ENCODE data around the gene CD84.
"Not testable (repeated sequence)": the region's sequence is repeated elsewhere in the genome, so short reads cannot be mapped to it uniquely, and the experiment has no call there.

CD84 gene

GRCh38 chr1:160504651-160505050, 74.6 kb downstream of the CD84 start:
- Histone ChIP-seq H3K27ac (ENCODE audit: low read length) (no peak overlapping the region), H3K4me3 (ENCODE audit: low read length) (no peak overlapping the region), H3K4me1 (ENCODE audit: control insufficient read depth, insufficient read depth, low read length) (no peaks in the 10 kb centered on the region), H3K9me3 (ENCODE audit: control insufficient read depth, insufficient read depth, low read length) (no peaks in the 10 kb centered on the region), H3K36me3 (ENCODE audit: control insufficient read depth, insufficient read depth, low read length) (no peaks in the 10 kb centered on the region), H3K27me3 (ENCODE audit: control insufficient read depth, insufficient read depth, low read length) (no peaks in the 10 kb centered on the region)
- DNase-seq (ENCODE audit: low read depth, low spot score) = no peak
- no CpG with 5 or more reads among the region's 2 CpGs for WGBS (ENCODE audit: insufficient coverage, insufficient read length)

GRCh38 chr1:160503087-160503486, 76.2 kb downstream of the CD84 start:
- H3K4me1 ChIP-seq (ENCODE audit: control insufficient read depth, insufficient read depth, low read length) = no peaks in the 10 kb centered on the region
- no peak for DNase-seq (ENCODE audit: low read depth, low spot score)
- no peaks in the 10 kb centered on the region for H3K9me3 ChIP-seq (ENCODE audit: control insufficient read depth, insufficient read depth, low read length)
- no peak overlapping the region for H3K4me3 ChIP-seq (ENCODE audit: low read length)
- no peak overlapping the region for H3K27ac ChIP-seq (ENCODE audit: low read length)
- WGBS (ENCODE audit: insufficient coverage, insufficient read length) = 100% methylated on average over 1 of the region's 6 CpGs
- no peaks in the 10 kb centered on the region for H3K27me3 ChIP-seq (ENCODE audit: control insufficient read depth, insufficient read depth, low read length)
- no peaks in the 10 kb centered on the region for H3K36me3 ChIP-seq (ENCODE audit: control insufficient read depth, insufficient read depth, low read length)

GRCh38 chr1:160500321-160500990, 78.8 kb downstream of the CD84 start:
- Histone ChIP-seq H3K36me3 (ENCODE audit: control insufficient read depth, insufficient read depth, low read length) (no peaks in the 10 kb centered on the region), H3K9me3 (ENCODE audit: control insufficient read depth, insufficient read depth, low read length) (no peaks in the 10 kb centered on the region), H3K4me3 (ENCODE audit: low read length) (no peak overlapping the region), H3K27me3 (ENCODE audit: control insufficient read depth, insufficient read depth, low read length) (no peaks in the 10 kb centered on the region), H3K4me1 (ENCODE audit: control insufficient read depth, insufficient read depth, low read length) (no peaks in the 10 kb centered on the region), H3K27ac (ENCODE audit: low read length) (no peak overlapping the region)
- WGBS (ENCODE audit: insufficient coverage, insufficient read length) = no CpG with 5 or more reads among the region's 1 CpG
- DNase-seq (ENCODE audit: low read depth, low spot score) = no peak

- DNase-seq (ENCODE audit: low read depth, low spot score) = no peak
- no CpG with 5 or more reads among the region's 1 CpG for WGBS (ENCODE audit: insufficient coverage, insufficient read length)
- Histone ChIP-seq H3K4me1 (ENCODE audit: control insufficient read depth, insufficient read depth, low read length) (no peaks in the 10 kb centered on the region), H3K9me3 (ENCODE audit: control insufficient read depth, insufficient read depth, low read length) (no peaks in the 10 kb centered on the region), H3K4me3 (ENCODE audit: low read length) (no peak overlapping the region), H3K27me3 (ENCODE audit: control insufficient read depth, insufficient read depth, low read length) (no peaks in the 10 kb centered on the region), H3K36me3 (ENCODE audit: control insufficient read depth, insufficient read depth, low read length) (no peaks in the 10 kb centered on the region), H3K27ac (ENCODE audit: low read length) (no peak overlapping the region)
These were observed 79.7 kb downstream of the CD84 start for GRCh38 chr1:160499631-160500030.

- H3K4me3 ChIP-seq (ENCODE audit: low read length); H3K9me3 ChIP-seq (ENCODE audit: control insufficient read depth, insufficient read depth, low read length); H3K36me3 ChIP-seq (ENCODE audit: control insufficient read depth, insufficient read depth, low read length); H3K27me3 ChIP-seq (ENCODE audit: control insufficient read depth, insufficient read depth, low read length); H3K27ac ChIP-seq (ENCODE audit: low read length); DNase-seq (ENCODE audit: low read depth, low spot score); H3K4me1 ChIP-seq (ENCODE audit: control insufficient read depth, insufficient read depth, low read length): not testable (repeated sequence)
- no CpG with 5 or more reads among the region's 3 CpGs for WGBS (ENCODE audit: insufficient coverage, insufficient read length)
These were observed 80.8 kb downstream of the CD84 start for GRCh38 chr1:160498301-160499065.

GRCh38 chr1:160496334-160496733, 83.0 kb downstream of the CD84 start:
- no peaks in the 10 kb centered on the region for H3K27me3 ChIP-seq (ENCODE audit: control insufficient read depth, insufficient read depth, low read length)
- no peak for DNase-seq (ENCODE audit: low read depth, low spot score)
- no CpG with 5 or more reads among the region's 4 CpGs for WGBS (ENCODE audit: insufficient coverage, insufficient read length)
- H3K4me1 ChIP-seq (ENCODE audit: control insufficient read depth, insufficient read depth, low read length) = no peaks in the 10 kb centered on the region
- no peaks in the 10 kb centered on the region for H3K36me3 ChIP-seq (ENCODE audit: control insufficient read depth, insufficient read depth, low read length)
- no peak overlapping the region for H3K4me3 ChIP-seq (ENCODE audit: low read length)
- H3K27ac ChIP-seq (ENCODE audit: low read length) = no peak overlapping the region
- no peaks in the 10 kb centered on the region for H3K9me3 ChIP-seq (ENCODE audit: control insufficient read depth, insufficient read depth, low read length)

GRCh38 chr1:160494620-160495019, 84.7 kb downstream of the CD84 start:
- Histone ChIP-seq H3K4me3 (ENCODE audit: low read length) (no peak overlapping the region), H3K9me3 (ENCODE audit: control insufficient read depth, insufficient read depth, low read length) (no peaks in the 10 kb centered on the region), H3K36me3 (ENCODE audit: control insufficient read depth, insufficient read depth, low read length) (no peaks in the 10 kb centered on the region), H3K4me1 (ENCODE audit: control insufficient read depth, insufficient read depth, low read length) (0 out of 2 replicates have a peak, but pooled peaks cover 3% of the 10 kb centered on the region), H3K27me3 (ENCODE audit: control insufficient read depth, insufficient read depth, low read length) (no peaks in the 10 kb centered on the region), H3K27ac (ENCODE audit: low read length) (no peak overlapping the region)
- DNase-seq (ENCODE audit: low read depth, low spot score) = no peak
- no CpG with 5 or more reads among the region's 3 CpGs for WGBS (ENCODE audit: insufficient coverage, insufficient read length)

GRCh38 chr1:160492617-160493016, 86.7 kb downstream of the CD84 start:
- no peaks in the 10 kb centered on the region for H3K9me3 ChIP-seq (ENCODE audit: control insufficient read depth, insufficient read depth, low read length)
- no peaks in the 10 kb centered on the region for H3K36me3 ChIP-seq (ENCODE audit: control insufficient read depth, insufficient read depth, low read length)
- DNase-seq (ENCODE audit: low read depth, low spot score) = no peak
- no peak overlapping the region for H3K4me3 ChIP-seq (ENCODE audit: low read length)
- H3K27ac ChIP-seq (ENCODE audit: low read length) = no peak overlapping the region
- 0 out of 2 replicates have a peak, but pooled peaks cover 3% of the 10 kb centered on the region for H3K4me1 ChIP-seq (ENCODE audit: control insufficient read depth, insufficient read depth, low read length)
- no CpG with 5 or more reads among the region's 2 CpGs for WGBS (ENCODE audit: insufficient coverage, insufficient read length)
- no peaks in the 10 kb centered on the region for H3K27me3 ChIP-seq (ENCODE audit: control insufficient read depth, insufficient read depth, low read length)

GRCh38 chr1:160491981-160492380, 87.3 kb downstream of the CD84 start:
- no peaks in the 10 kb centered on the region for H3K36me3 ChIP-seq (ENCODE audit: control insufficient read depth, insufficient read depth, low read length)
- no peak for DNase-seq (ENCODE audit: low read depth, low spot score)
- H3K9me3 ChIP-seq (ENCODE audit: control insufficient read depth, insufficient read depth, low read length) = no peaks in the 10 kb centered on the region
- no peak overlapping the region for H3K27ac ChIP-seq (ENCODE audit: low read length)
- no peaks in the 10 kb centered on the region for H3K27me3 ChIP-seq (ENCODE audit: control insufficient read depth, insufficient read depth, low read length)
- H3K4me1 ChIP-seq (ENCODE audit: control insufficient read depth, insufficient read depth, low read length) = 0 out of 2 replicates have a peak, but pooled peaks cover 3% of the 10 kb centered on the region
- no CpG with 5 or more reads among the region's 3 CpGs for WGBS (ENCODE audit: insufficient coverage, insufficient read length)
- no peak overlapping the region for H3K4me3 ChIP-seq (ENCODE audit: low read length)
